Panc1 (cell line): Measurements from ENCODE around the gene PCSK5. TPM values are rescaled to one million over a fixed set of nuclear protein-coding genes. Genes with fewer than 3 reads are reported as not detected.

Source experiments
- ATAC-seq: fragments of 200-7000 bp; cut with Tn5 transposase; 2 replicates; pipeline ENCODE4 v1.9.1; 2020; ENCODE audit warnings: mild to moderate bottlenecking, moderate library complexity
- BruUV-seq: library from RNA; stranded (reverse); fragments of 400-500 nt; replicated peaks from 2 replicates; lab custom pipeline; 2021; lab: Mats Ljungman, UMichigan
- CTCF ChIA-PET: fragments of 300-600 bp; sonication (Branson Sonifier 250); formaldehyde crosslinking; loops from one replicate; lab custom pipeline; 2022; ENCODE audit warnings: antibody characterized with exemption; lab: Charles Lee
- POLR2A ChIA-PET: fragments of 300-600 bp; sonication (Branson Sonifier 250); formaldehyde crosslinking; loops from one replicate; lab custom pipeline; 2022; ENCODE audit warnings: antibody characterized with exemption; lab: Charles Lee
- DNase-seq: peaks from one replicate; pipeline ENCODE4 v3.0.0-alpha.2; 2010; ENCODE audit warnings: low read depth, low spot score
- H3K27ac ChIP-seq: 2 replicates; pipeline ENCODE4 v1.5.1; 2011; ENCODE audit warnings: mild to moderate bottlenecking, low read length, inconsistent platforms
- H3K27me3 ChIP-seq: fragments of 200-500 bp; sonication (Bioruptor generic); 2 replicates; pipeline ENCODE4 v1.6.0; 2014; ENCODE audit warnings: low read length, inconsistent platforms; ENCODE audit not compliant: control insufficient read depth, insufficient read depth
- H3K36me3 ChIP-seq: fragments of 200-500 bp; sonication (Bioruptor generic); 2 replicates; pipeline ENCODE4 v1.5.1; 2014; ENCODE audit warnings: inconsistent platforms, mild to moderate bottlenecking, low read length, moderate library complexity; ENCODE audit not compliant: control insufficient read depth, insufficient read depth
- H3K4me1 ChIP-seq: 2 replicates; pipeline ENCODE4 v1.5.1; 2011; ENCODE audit warnings: inconsistent platforms, mild to moderate bottlenecking, low read length, moderate library complexity; ENCODE audit not compliant: control insufficient read depth, insufficient read depth
- H3K4me3 ChIP-seq, 2 experiments: 2 replicates each; pipeline ENCODE4 v1.5.1; 2011 to 2012; ENCODE audit warnings: low read depth in 2 of 2, low read length in 2 of 2, mild to moderate bottlenecking in 2 of 2, inconsistent platforms in 1 of 2, moderate library complexity in 1 of 2
- H3K9me3 ChIP-seq: fragments of 200-500 bp; sonication (Bioruptor generic); 2 replicates; pipeline ENCODE4 v1.5.1; 2014; ENCODE audit warnings: low read depth, mild to moderate bottlenecking, inconsistent platforms, low read length, moderate library complexity; ENCODE audit not compliant: control insufficient read depth, insufficient read depth
- CTCF ChIP-seq: fragments of 450-650 bp; IDR thresholded peaks from 2 replicates; pipeline ENCODE4 v1.5.1; 2017; ENCODE audit warnings: mild to moderate bottlenecking
- POLR2AphosphoS5 ChIP-seq: IDR thresholded peaks from 2 replicates; pipeline ENCODE4 v1.6.1; 2012; ENCODE audit warnings: mild to moderate bottlenecking, low read depth, low read length, moderate library complexity
- SIN3A ChIP-seq: IDR thresholded peaks from 2 replicates; pipeline ENCODE4 v1.6.1; 2012; ENCODE audit warnings: low read depth, mild to moderate bottlenecking, low read length, moderate library complexity, borderline replicate concordance; ENCODE audit not compliant: insufficient read depth
- TCF7L2 ChIP-seq: IDR thresholded peaks from 2 replicates; pipeline ENCODE4 v1.6.1; 2011; ENCODE audit warnings: mild to moderate bottlenecking, low read depth, low read length, inconsistent platforms
- in situ Hi-C: cut with HindIII; loops from 2 replicates; pipeline ENCODE4 v1.10.0; 2016; ENCODE audit warnings: low sequenced_read_pairs, low pct_unique_long_range_greater_than_20kb
- intact Hi-C: fragments of 100-400 bp; cut with micrococcal nuclease; formaldehyde crosslinking; loops from one replicate; pipeline ENCODE4 v1.10.0; 2022; ENCODE audit not compliant: unreplicated experiment
- total RNA-seq: library from RNA; stranded (reverse); gene quantifications from one replicate; pipeline ENCODE4 v1.2.1, GENCODE V29; 2021; ENCODE audit not compliant: unreplicated experiment
- TF ChIP-seq, protein P1 (sequence below), 2 experiments: IDR thresholded peaks; 2 replicates each; pipeline ENCODE4 v1.6.1; 2011 to 2012; ENCODE audit warnings: low read depth in 2 of 2, control low read depth in 1 of 2, low read length in 1 of 2, mild to moderate bottlenecking in 1 of 2, moderate library complexity in 1 of 2; ENCODE audit not compliant: insufficient read depth in 1 of 2

The PCSK5 gene
- total RNA-seq, 1 experiment from 2014 or later: 0.21 TPM

GRCh38 chr9:76004526-76004925 lies 114.1 kb downstream of the PCSK5 start:
- DNase-seq (no peak), ATAC-seq (no peak)
- TF ChIP-seq TCF7L2 (no peak), SIN3A (no peak), POLR2AphosphoS5 (no peak), CTCF (no peak)
- TF ChIP-seq, protein P1, sequence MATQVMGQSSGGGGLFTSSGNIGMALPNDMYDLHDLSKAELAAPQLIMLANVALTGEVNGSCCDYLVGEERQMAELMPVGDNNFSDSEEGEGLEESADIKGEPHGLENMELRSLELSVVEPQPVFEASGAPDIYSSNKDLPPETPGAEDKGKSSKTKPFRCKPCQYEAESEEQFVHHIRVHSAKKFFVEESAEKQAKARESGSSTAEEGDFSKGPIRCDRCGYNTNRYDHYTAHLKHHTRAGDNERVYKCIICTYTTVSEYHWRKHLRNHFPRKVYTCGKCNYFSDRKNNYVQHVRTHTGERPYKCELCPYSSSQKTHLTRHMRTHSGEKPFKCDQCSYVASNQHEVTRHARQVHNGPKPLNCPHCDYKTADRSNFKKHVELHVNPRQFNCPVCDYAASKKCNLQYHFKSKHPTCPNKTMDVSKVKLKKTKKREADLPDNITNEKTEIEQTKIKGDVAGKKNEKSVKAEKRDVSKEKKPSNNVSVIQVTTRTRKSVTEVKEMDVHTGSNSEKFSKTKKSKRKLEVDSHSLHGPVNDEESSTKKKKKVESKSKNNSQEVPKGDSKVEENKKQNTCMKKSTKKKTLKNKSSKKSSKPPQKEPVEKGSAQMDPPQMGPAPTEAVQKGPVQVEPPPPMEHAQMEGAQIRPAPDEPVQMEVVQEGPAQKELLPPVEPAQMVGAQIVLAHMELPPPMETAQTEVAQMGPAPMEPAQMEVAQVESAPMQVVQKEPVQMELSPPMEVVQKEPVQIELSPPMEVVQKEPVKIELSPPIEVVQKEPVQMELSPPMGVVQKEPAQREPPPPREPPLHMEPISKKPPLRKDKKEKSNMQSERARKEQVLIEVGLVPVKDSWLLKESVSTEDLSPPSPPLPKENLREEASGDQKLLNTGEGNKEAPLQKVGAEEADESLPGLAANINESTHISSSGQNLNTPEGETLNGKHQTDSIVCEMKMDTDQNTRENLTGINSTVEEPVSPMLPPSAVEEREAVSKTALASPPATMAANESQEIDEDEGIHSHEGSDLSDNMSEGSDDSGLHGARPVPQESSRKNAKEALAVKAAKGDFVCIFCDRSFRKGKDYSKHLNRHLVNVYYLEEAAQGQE (IDR thresholded peaks at IDR 0.05; ENCODE audit: insufficient read depth in 1 of 2, low read depth in 2 of 2, low read length in 1 of 2): no peak
- POLR2A ChIA-PET: no interaction called here
- in situ Hi-C loops: no loop called here
- Histone ChIP-seq H3K27ac (no peak overlapping the region), H3K4me3 (no peak overlapping the region), H3K27me3 (no peaks in the 10 kb centered on the region), H3K9me3 (no peaks in the 10 kb centered on the region), H3K4me1 (no peaks in the 10 kb centered on the region), H3K36me3 (no peaks in the 10 kb centered on the region)
- no TSS peak for BruUV-seq
- intact Hi-C loops: no loop called here
- CTCF ChIA-PET: no interaction called here

GRCh38 chr9:76007935-76008334 lies 117.5 kb downstream of the PCSK5 start:
- intact Hi-C loops: no loop called here
- CTCF ChIA-PET: no interaction called here
- ATAC-seq: no peak

More at GRCh38 chr9:76007935-76008334, 117.5 kb downstream of the PCSK5 start:
- no peak for DNase-seq
- POLR2A ChIA-PET: no interaction called here
- TF ChIP-seq, protein P1 (IDR thresholded peaks at IDR 0.05; ENCODE audit: insufficient read depth in 1 of 2, low read depth in 2 of 2, low read length in 1 of 2): no peak
- no peak for TF ChIP-seq POLR2AphosphoS5
- no peak for TF ChIP-seq CTCF
- TF ChIP-seq SIN3A: no peak
- no peak for TF ChIP-seq TCF7L2
- H3K36me3 ChIP-seq: no peaks in the 10 kb centered on the region
- H3K4me1 ChIP-seq: no peaks in the 10 kb centered on the region
- BruUV-seq: no TSS peak
- in situ Hi-C loops: no loop called here
- H3K27me3 ChIP-seq: no peaks in the 10 kb centered on the region
- H3K9me3 ChIP-seq: no peaks in the 10 kb centered on the region
- H3K4me3 ChIP-seq: no peak overlapping the region
- no peak overlapping the region for H3K27ac ChIP-seq
